HepG2 (cell line): ENCODE measurements around the gene EP300.

ENCODE experiments used
- CBX5 ChIP-seq: sonication (generic); formaldehyde crosslinking; IDR thresholded peaks from 2 replicates; pipeline ENCODE4 v1.4.0; 2020; ENCODE audit warnings: missing genetic modification reagents, borderline replicate concordance
- CEBPB ChIP-seq: IDR thresholded peaks from 2 replicates; pipeline ENCODE4 v1.6.1; 2011; ENCODE audit warnings: low read depth, low read length, improper control_type of control experiment, borderline replicate concordance
- ESRRA ChIP-seq: sonication (generic); formaldehyde crosslinking; IDR thresholded peaks from 2 replicates; pipeline ENCODE4 v1.5.1; 2020; ENCODE audit warnings: mild to moderate bottlenecking, low read depth, missing genetic modification reagents
- TCF7 ChIP-seq: sonication (generic); IDR thresholded peaks from 2 replicates; pipeline ENCODE4 v1.6.1; 2016; ENCODE audit warnings: antibody characterized with exemption, low read depth

- no peak for TF ChIP-seq ESRRA (CRISPR knock-in tag)
- no peak for TF ChIP-seq TCF7
- TF ChIP-seq CBX5 (CRISPR knock-in tag) = no peak
- TF ChIP-seq CEBPB = no peak
These were observed 30.8 kb downstream of the EP300 start for GRCh38 chr22:41123151-41123550.
